HepG2 (cell line): ENCODE data around the gene ZFP69. TPM values are rescaled to one million over a fixed set of nuclear protein-coding genes. Genes with fewer than 3 reads are reported as not detected.

Experiments
- ATAD3A ChIP-seq: sonication (generic); formaldehyde crosslinking; IDR thresholded peaks from 2 replicates; pipeline ENCODE4 v1.4.0; 2020; ENCODE audit warnings: missing genetic modification reagents
- EED ChIP-seq: sonication (generic); formaldehyde crosslinking; IDR thresholded peaks from 2 replicates; pipeline ENCODE4 v1.5.0; 2020; ENCODE audit warnings: mild to moderate bottlenecking, missing genetic modification reagents
- FLYWCH1 ChIP-seq: sonication (generic); formaldehyde crosslinking; IDR thresholded peaks from 2 replicates; pipeline ENCODE4 v1.8.1; 2023; ENCODE audit warnings: mild to moderate bottlenecking, missing genetic modification reagents
- JUNB ChIP-seq: sonication (generic); formaldehyde crosslinking; IDR thresholded peaks from 2 replicates; pipeline ENCODE4 v1.8.0; 2022; ENCODE audit warnings: missing genetic modification reagents, mild to moderate bottlenecking, borderline replicate concordance
- KLF13 ChIP-seq: sonication (generic); formaldehyde crosslinking; IDR thresholded peaks from 2 replicates; pipeline ENCODE4 v1.4.0; 2020; ENCODE audit warnings: mild to moderate bottlenecking, missing genetic modification reagents
- NFIC ChIP-seq: IDR thresholded peaks from 2 replicates; pipeline ENCODE4 v1.6.1; 2012; ENCODE audit warnings: mild to moderate bottlenecking, low read length, inconsistent platforms
- NR3C1 ChIP-seq: sonication (generic); formaldehyde crosslinking; IDR thresholded peaks from 2 replicates; pipeline ENCODE4 v1.4.0; 2020; ENCODE audit warnings: missing genetic modification reagents
- POLR2AphosphoS5 ChIP-seq: IDR thresholded peaks from 2 replicates; pipeline ENCODE4 v1.6.1; 2012; ENCODE audit warnings: low read depth, low read length
- SUZ12 ChIP-seq: fragments of 150-350 bp; IDR thresholded peaks from 2 replicates; pipeline ENCODE4 v1.6.1; 2014; ENCODE audit warnings: low read depth, low read length
- TOPORS ChIP-seq: sonication (generic); formaldehyde crosslinking; IDR thresholded peaks from 2 replicates; pipeline ENCODE4 v1.8.0; 2023; ENCODE audit warnings: mild to moderate bottlenecking, missing genetic modification reagents
- ZBTB7A ChIP-seq: sonication (generic); formaldehyde crosslinking; IDR thresholded peaks from 2 replicates; pipeline ENCODE4 v1.8.0; 2022; ENCODE audit warnings: mild to moderate bottlenecking, missing genetic modification reagents
- ZKSCAN1 ChIP-seq: fragments of 150-350 bp; IDR thresholded peaks from 2 replicates; pipeline ENCODE4 v1.6.1; 2014; ENCODE audit warnings: low read length
- ZNF629 ChIP-seq: sonication (generic); formaldehyde crosslinking; conservative IDR thresholded peaks from 2 replicates; pipeline ENCODE4 v1.5.0; 2020; ENCODE audit warnings: missing genetic modification reagents
- ZNF709 ChIP-seq: sonication (generic); formaldehyde crosslinking; IDR thresholded peaks from 2 replicates; pipeline ENCODE4 v1.5.0; 2020; ENCODE audit warnings: mild to moderate bottlenecking, missing genetic modification reagents
- ZNF724P ChIP-seq: sonication (generic); formaldehyde crosslinking; IDR thresholded peaks from 2 replicates; pipeline ENCODE4 v1.8.0; 2022; ENCODE audit warnings: missing genetic modification reagents, borderline replicate concordance
- ZNF773 ChIP-seq: sonication (generic); formaldehyde crosslinking; IDR thresholded peaks from 2 replicates; pipeline ENCODE4 v1.4.0; 2020; ENCODE audit warnings: missing genetic modification reagents, borderline replicate concordance
- ZNF788 ChIP-seq: sonication (generic); formaldehyde crosslinking; IDR thresholded peaks from 2 replicates; pipeline ENCODE4 v1.5.0; 2020; ENCODE audit warnings: mild to moderate bottlenecking, missing genetic modification reagents, borderline replicate concordance
- polyA plus RNA-seq, 8 experiments: library from polyadenylated mRNA; depleted of rRNA in 3 of 8; stranded (reverse) in 7 of 8; unstranded in 1 of 8; fragments of >200 nt; fragmentation: Illumina TruSeq in 4 of 8; extraction: Trizol in 4 of 8; gene quantifications; 2 replicates each; pipeline versions ENCODE4 v1.2.1 to v1.2.3, GENCODE V29; 2011 to 2016; ENCODE audit warnings: low read depth in 4 of 8, missing spikeins in 1 of 8, mixed read lengths in 1 of 8; ENCODE audit not compliant: insufficient read depth in 1 of 8
- total RNA-seq, 5 experiments: library from RNA; depleted of rRNA; stranded (reverse); fragments of >200 nt; fragmentation: Illumina TruSeq; extraction: Trizol; gene quantifications; 2 replicates each; pipeline ENCODE4 v1.2.3, GENCODE V29; 2016; ENCODE audit warnings: low read depth in 1 of 5
- TF ChIP-seq, protein P1 (sequence below): sonication (generic); formaldehyde crosslinking; conservative IDR thresholded peaks from 2 replicates; pipeline ENCODE4 v1.8.0; 2022; ENCODE audit warnings: missing genetic modification reagents
- TF ChIP-seq, protein P2 (sequence below): sonication (generic); formaldehyde crosslinking; IDR thresholded peaks from 2 replicates; pipeline ENCODE4 v1.4.0; 2020; ENCODE audit warnings: missing genetic modification reagents, borderline replicate concordance
- TF ChIP-seq, protein P3 (sequence below): sonication (generic); formaldehyde crosslinking; IDR thresholded peaks from 2 replicates; pipeline ENCODE4 v1.5.1; 2020; ENCODE audit warnings: missing genetic modification reagents, mild to moderate bottlenecking, borderline replicate concordance
- TF ChIP-seq, protein P4 (sequence below): sonication (generic); formaldehyde crosslinking; IDR thresholded peaks from 2 replicates; pipeline ENCODE4 v1.5.1; 2020; ENCODE audit warnings: mild to moderate bottlenecking, missing genetic modification reagents, moderate library complexity
- TF ChIP-seq, protein P5 (sequence below): sonication (generic); formaldehyde crosslinking; IDR thresholded peaks from 2 replicates; pipeline ENCODE4 v1.8.1; 2022; ENCODE audit warnings: low read depth, mild to moderate bottlenecking, missing genetic modification reagents

ZFP69 gene
- total and polyA plus RNA-seq, 2 of the 13 experiments (the other 11 are each of a cell fraction or from before 2014, with no cell fraction given), result 2.6 to 5.6 TPM

DNA sequence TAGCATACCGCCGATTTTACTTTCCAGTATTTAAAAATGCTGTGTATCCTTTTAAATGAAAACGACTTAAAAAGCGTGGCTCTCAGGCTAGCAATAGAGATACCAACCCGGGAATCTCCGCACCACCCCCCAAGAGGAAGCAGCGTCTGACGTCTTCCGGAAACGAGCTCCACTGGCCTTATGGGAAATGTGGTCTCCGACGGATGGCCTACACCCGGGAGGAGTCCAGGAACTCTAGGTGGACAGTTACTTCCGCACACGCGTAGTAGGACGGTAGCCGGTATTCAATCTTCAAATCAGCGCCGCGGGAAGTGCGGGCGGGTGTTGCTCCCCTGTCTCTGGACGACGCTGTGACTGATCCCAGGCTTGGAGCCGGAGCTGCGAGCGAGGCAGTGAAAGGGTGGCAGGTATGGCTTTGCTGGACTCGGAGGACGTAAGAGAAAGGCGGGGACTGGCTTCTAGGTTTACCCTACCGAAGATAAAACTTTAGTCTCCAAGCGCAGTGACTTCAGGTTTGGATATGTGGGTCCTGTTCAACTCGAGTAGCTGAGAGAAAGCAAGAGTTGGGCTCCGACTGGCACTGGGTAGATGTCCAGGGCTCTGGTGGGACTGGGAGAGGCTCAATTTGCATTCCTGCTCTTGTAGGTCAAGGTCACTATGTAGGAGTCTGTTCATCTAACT, 54.4 kb downstream of the ZFP69 start, which contains the start of gene ZNF684 (continued):
- TF ChIP-seq ZKSCAN1 (peak; percentile 99), ATAD3A (CRISPR knock-in tag) (no peak), ZNF788 (CRISPR knock-in tag) (peak; percentile 79; the same call in 1 of the 2 replicates), FLYWCH1 (CRISPR knock-in tag) (no peak), ZNF724P (no peak), ZNF773 (CRISPR knock-in tag) (no peak), POLR2AphosphoS5 (peak; percentile 85), SUZ12 (peak; percentile 53), KLF13 (CRISPR knock-in tag) (no peak), ZNF629 (CRISPR knock-in tag) (no peak), EED (CRISPR knock-in tag) (peak; percentile 84), ZNF709 (CRISPR knock-in tag) (peak; percentile 53; the same call in 1 of the 2 replicates), NR3C1 (CRISPR knock-in tag) (no peak), JUNB (no peak), ZBTB7A (no peak), TOPORS (CRISPR knock-in tag) (no peak), NFIC (no peak)
- TF ChIP-seq, protein P1, sequence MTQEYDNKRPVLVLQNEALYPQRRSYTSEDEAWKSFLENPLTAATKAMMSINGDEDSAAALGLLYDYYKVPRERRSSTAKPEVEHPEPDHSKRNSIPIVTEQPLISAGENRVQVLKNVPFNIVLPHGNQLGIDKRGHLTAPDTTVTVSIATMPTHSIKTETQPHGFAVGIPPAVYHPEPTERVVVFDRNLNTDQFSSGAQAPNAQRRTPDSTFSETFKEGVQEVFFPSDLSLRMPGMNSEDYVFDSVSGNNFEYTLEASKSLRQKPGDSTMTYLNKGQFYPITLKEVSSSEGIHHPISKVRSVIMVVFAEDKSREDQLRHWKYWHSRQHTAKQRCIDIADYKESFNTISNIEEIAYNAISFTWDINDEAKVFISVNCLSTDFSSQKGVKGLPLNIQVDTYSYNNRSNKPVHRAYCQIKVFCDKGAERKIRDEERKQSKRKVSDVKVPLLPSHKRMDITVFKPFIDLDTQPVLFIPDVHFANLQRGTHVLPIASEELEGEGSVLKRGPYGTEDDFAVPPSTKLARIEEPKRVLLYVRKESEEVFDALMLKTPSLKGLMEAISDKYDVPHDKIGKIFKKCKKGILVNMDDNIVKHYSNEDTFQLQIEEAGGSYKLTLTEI (CRISPR knock-in tag), result no peak
- TF ChIP-seq, protein P2, sequence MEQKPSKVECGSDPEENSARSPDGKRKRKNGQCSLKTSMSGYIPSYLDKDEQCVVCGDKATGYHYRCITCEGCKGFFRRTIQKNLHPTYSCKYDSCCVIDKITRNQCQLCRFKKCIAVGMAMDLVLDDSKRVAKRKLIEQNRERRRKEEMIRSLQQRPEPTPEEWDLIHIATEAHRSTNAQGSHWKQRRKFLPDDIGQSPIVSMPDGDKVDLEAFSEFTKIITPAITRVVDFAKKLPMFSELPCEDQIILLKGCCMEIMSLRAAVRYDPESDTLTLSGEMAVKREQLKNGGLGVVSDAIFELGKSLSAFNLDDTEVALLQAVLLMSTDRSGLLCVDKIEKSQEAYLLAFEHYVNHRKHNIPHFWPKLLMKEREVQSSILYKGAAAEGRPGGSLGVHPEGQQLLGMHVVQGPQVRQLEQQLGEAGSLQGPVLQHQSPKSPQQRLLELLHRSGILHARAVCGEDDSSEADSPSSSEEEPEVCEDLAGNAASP (CRISPR knock-in tag), result no peak
- TF ChIP-seq, protein P3, sequence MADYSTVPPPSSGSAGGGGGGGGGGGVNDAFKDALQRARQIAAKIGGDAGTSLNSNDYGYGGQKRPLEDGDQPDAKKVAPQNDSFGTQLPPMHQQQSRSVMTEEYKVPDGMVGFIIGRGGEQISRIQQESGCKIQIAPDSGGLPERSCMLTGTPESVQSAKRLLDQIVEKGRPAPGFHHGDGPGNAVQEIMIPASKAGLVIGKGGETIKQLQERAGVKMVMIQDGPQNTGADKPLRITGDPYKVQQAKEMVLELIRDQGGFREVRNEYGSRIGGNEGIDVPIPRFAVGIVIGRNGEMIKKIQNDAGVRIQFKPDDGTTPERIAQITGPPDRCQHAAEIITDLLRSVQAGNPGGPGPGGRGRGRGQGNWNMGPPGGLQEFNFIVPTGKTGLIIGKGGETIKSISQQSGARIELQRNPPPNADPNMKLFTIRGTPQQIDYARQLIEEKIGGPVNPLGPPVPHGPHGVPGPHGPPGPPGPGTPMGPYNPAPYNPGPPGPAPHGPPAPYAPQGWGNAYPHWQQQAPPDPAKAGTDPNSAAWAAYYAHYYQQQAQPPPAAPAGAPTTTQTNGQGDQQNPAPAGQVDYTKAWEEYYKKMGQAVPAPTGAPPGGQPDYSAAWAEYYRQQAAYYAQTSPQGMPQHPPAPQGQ (CRISPR knock-in tag), result no peak
- TF ChIP-seq, protein P4, sequence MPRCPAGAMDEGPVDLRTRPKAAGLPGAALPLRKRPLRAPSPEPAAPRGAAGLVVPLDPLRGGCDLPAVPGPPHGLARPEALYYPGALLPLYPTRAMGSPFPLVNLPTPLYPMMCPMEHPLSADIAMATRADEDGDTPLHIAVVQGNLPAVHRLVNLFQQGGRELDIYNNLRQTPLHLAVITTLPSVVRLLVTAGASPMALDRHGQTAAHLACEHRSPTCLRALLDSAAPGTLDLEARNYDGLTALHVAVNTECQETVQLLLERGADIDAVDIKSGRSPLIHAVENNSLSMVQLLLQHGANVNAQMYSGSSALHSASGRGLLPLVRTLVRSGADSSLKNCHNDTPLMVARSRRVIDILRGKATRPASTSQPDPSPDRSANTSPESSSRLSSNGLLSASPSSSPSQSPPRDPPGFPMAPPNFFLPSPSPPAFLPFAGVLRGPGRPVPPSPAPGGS (CRISPR knock-in tag), result no peak
- TF ChIP-seq, protein P5, sequence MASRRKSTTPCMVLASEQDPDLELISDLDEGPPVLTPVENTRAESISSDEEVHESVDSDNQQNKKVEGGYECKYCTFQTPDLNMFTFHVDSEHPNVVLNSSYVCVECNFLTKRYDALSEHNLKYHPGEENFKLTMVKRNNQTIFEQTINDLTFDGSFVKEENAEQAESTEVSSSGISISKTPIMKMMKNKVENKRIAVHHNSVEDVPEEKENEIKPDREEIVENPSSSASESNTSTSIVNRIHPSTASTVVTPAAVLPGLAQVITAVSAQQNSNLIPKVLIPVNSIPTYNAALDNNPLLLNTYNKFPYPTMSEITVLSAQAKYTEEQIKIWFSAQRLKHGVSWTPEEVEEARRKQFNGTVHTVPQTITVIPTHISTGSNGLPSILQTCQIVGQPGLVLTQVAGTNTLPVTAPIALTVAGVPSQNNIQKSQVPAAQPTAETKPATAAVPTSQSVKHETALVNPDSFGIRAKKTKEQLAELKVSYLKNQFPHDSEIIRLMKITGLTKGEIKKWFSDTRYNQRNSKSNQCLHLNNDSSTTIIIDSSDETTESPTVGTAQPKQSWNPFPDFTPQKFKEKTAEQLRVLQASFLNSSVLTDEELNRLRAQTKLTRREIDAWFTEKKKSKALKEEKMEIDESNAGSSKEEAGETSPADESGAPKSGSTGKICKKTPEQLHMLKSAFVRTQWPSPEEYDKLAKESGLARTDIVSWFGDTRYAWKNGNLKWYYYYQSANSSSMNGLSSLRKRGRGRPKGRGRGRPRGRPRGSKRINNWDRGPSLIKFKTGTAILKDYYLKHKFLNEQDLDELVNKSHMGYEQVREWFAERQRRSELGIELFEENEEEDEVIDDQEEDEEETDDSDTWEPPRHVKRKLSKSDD (CRISPR knock-in tag), result no peak
